Dendritic cell treated with granulocyte-macrophage colony-stimulating factor and Interleukin-4, amounts not matched to agents 40 ng/mL and 50 ng/mL, for 4 days (primary cell): ENCODE data around the gene GATC.
"Not testable (repeated sequence)": the region's sequence is repeated elsewhere in the genome, so short reads cannot be mapped to it uniquely, and the experiment has no call there.

Experiments used
- H3K27ac Mint-ChIP-seq: one replicate; pipeline ENCODE4 v1.8.0; 2022; ENCODE audit warnings: mild to moderate bottlenecking, mixed read lengths
- H3K27me3 Mint-ChIP-seq: one replicate; pipeline ENCODE4 v1.8.0; 2022; ENCODE audit warnings: mild to moderate bottlenecking, mixed read lengths
- H3K36me3 Mint-ChIP-seq: one replicate; pipeline ENCODE4 v1.8.0; 2022; ENCODE audit warnings: low read depth, mixed read lengths
- H3K4me1 Mint-ChIP-seq: one replicate; pipeline ENCODE4 v1.8.0; 2022; ENCODE audit warnings: low read depth, mixed read lengths
- H3K4me3 Mint-ChIP-seq: one replicate; pipeline ENCODE4 v1.8.0; 2022; ENCODE audit warnings: mild to moderate bottlenecking, moderate library complexity, mixed read lengths
- H3K9me3 Mint-ChIP-seq: one replicate; pipeline ENCODE4 v1.8.0; 2022; ENCODE audit warnings: mixed read lengths
- intact Hi-C: fragments of 100-400 bp; cut with micrococcal nuclease; formaldehyde crosslinking; loops from one replicate; pipeline ENCODE4 v1.15.0; 2022

Gene GATC

GRCh38 chr12:120421701-120422100 is 24.5 kb upstream of the GATC start:
- no peak overlapping the region for H3K4me3 Mint-ChIP-seq
- H3K27ac Mint-ChIP-seq: no peak overlapping the region
- peaks cover 11% of the 10 kb centered on the region for H3K27me3 Mint-ChIP-seq
- H3K4me1 Mint-ChIP-seq: peaks cover 6% of the 10 kb centered on the region
- H3K36me3 Mint-ChIP-seq: no peaks in the 10 kb centered on the region
- intact Hi-C loops: no loop called here
- H3K9me3 Mint-ChIP-seq: no peaks in the 10 kb centered on the region

- H3K9me3 Mint-ChIP-seq: no peaks in the 10 kb centered on the region
- intact Hi-C loops: no loop called here
- H3K27me3 Mint-ChIP-seq: peaks cover 12% of the 10 kb centered on the region
- H3K4me3 Mint-ChIP-seq: no peak overlapping the region
- peaks cover 6% of the 10 kb centered on the region for H3K4me1 Mint-ChIP-seq
- no peaks in the 10 kb centered on the region for H3K36me3 Mint-ChIP-seq
- no peak overlapping the region for H3K27ac Mint-ChIP-seq
These were observed 23.3 kb upstream of the GATC start for GRCh38 chr12:120422892-120423456.

GRCh38 chr12:120425797-120426196 is 20.4 kb upstream of the GATC start:
- Mint-ChIP-seq H3K4me1 (peaks cover 11% of the 10 kb centered on the region), H3K27me3 (peaks cover 20% of the 10 kb centered on the region), H3K36me3 (no peaks in the 10 kb centered on the region), H3K27ac (no peak overlapping the region), H3K4me3 (no peak overlapping the region), H3K9me3 (no peaks in the 10 kb centered on the region)
- intact Hi-C loops: no loop called here

- Mint-ChIP-seq H3K27me3 (peaks cover 20% of the 10 kb centered on the region), H3K9me3 (no peaks in the 10 kb centered on the region), H3K27ac (no peak overlapping the region), H3K4me3 (no peak overlapping the region), H3K36me3 (no peaks in the 10 kb centered on the region), H3K4me1 (peaks cover 5% of the 10 kb centered on the region)
- intact Hi-C loops: no loop called here
These were observed 17.5 kb upstream of the GATC start for GRCh38 chr12:120428597-120429229.

GRCh38 chr12:120429368-120429767 is 16.9 kb upstream of the GATC start:
- H3K27me3 Mint-ChIP-seq: peaks cover 20% of the 10 kb centered on the region
- intact Hi-C loops: no loop called here
- no peak overlapping the region for H3K27ac Mint-ChIP-seq
- no peaks in the 10 kb centered on the region for H3K36me3 Mint-ChIP-seq
- no peaks in the 10 kb centered on the region for H3K9me3 Mint-ChIP-seq
- no peak overlapping the region for H3K4me3 Mint-ChIP-seq
- peaks cover 5% of the 10 kb centered on the region for H3K4me1 Mint-ChIP-seq

- Mint-ChIP-seq H3K27me3 (peaks cover 17% of the 10 kb centered on the region), H3K9me3 (no peaks in the 10 kb centered on the region), H3K36me3 (peaks cover 6% of the 10 kb centered on the region), H3K4me1 (peaks cover 5% of the 10 kb centered on the region), H3K4me3 (no peak overlapping the region), H3K27ac (no peak overlapping the region)
- intact Hi-C loops: loop anchor here (10.0 kb wide), 1 partner anchor 108 kb away; the partner anchor contains the start of gene PLA2G1B
These were observed 13.3 kb upstream of the GATC start for GRCh38 chr12:120432772-120433525.

- Mint-ChIP-seq H3K36me3 (peaks cover 47% of the 10 kb centered on the region), H3K27ac (peak within 1 kb of the TSS; percentile 96), H3K4me3 (peak within 1 kb of the TSS; percentile 98), H3K4me1 (peaks cover 12% of the 10 kb centered on the region), H3K27me3 (peaks cover under 1% of the 10 kb centered on the region), H3K9me3 (no peaks in the 10 kb centered on the region)
- intact Hi-C loops: loop anchor here (2.0 to 10.0 kb wide), 2 partner anchors 59 to 113 kb away; partner anchors contain the start of genes DYNLL1 and PLA2G1B
These were observed 8.3 kb upstream of the GATC start, which contains the start of gene COX6A1 for GRCh38 chr12:120437735-120438494. Gene COX6A1 (plus strand): TSS chr12:120438113. CDS start chr12:120438127, 14 bp downstream.

- intact Hi-C loops: loop anchor here (2.0 to 10.0 kb wide), 2 partner anchors 58 to 114 kb away; partner anchors contain the start of genes DYNLL1 and PLA2G1B
- H3K9me3 Mint-ChIP-seq: no peaks in the 10 kb centered on the region
- H3K4me1 Mint-ChIP-seq: peaks cover 12% of the 10 kb centered on the region
- H3K4me3 Mint-ChIP-seq: peak overlapping the region; percentile 98
- peaks cover 54% of the 10 kb centered on the region for H3K36me3 Mint-ChIP-seq
- peak overlapping the region; percentile 96 for H3K27ac Mint-ChIP-seq
- H3K27me3 Mint-ChIP-seq: no peaks in the 10 kb centered on the region
These were observed 7.6 kb upstream of the GATC start for GRCh38 chr12:120438495-120439198.

GRCh38 chr12:120439646-120440247 is 6.5 kb upstream of the GATC start:
- Mint-ChIP-seq H3K36me3 (peaks cover 62% of the 10 kb centered on the region), H3K27me3 (no peaks in the 10 kb centered on the region), H3K27ac (no peak overlapping the region), H3K4me1 (peaks cover 16% of the 10 kb centered on the region), H3K4me3 (no peak overlapping the region), H3K9me3 (no peaks in the 10 kb centered on the region)
- intact Hi-C loops: loop anchor here (2.0 to 10.0 kb wide), 2 partner anchors 57 to 115 kb away; partner anchors contain the start of genes DYNLL1 and PLA2G1B

- H3K27me3 Mint-ChIP-seq: no peaks in the 10 kb centered on the region
- peaks cover 73% of the 10 kb centered on the region for H3K36me3 Mint-ChIP-seq
- intact Hi-C loops: no loop called here
- no peak overlapping the region for H3K27ac Mint-ChIP-seq
- peaks cover 32% of the 10 kb centered on the region for H3K4me1 Mint-ChIP-seq
- no peak overlapping the region for H3K4me3 Mint-ChIP-seq
- no peaks in the 10 kb centered on the region for H3K9me3 Mint-ChIP-seq
These were observed 1.6 kb upstream of the GATC start for GRCh38 chr12:120444676-120445075.

GRCh38 chr12:120446844-120447178 is 567 bp downstream of the GATC start:
- H3K9me3 Mint-ChIP-seq, H3K27me3 Mint-ChIP-seq, intact Hi-C loops: not testable (repeated sequence)
- Mint-ChIP-seq H3K36me3 (peaks cover 65% of the 10 kb centered on the region), H3K27ac (peak overlapping the region; percentile 99), H3K4me1 (peaks cover 32% of the 10 kb centered on the region), H3K4me3 (peak overlapping the region; percentile 87)

- Mint-ChIP-seq H3K4me1 (peaks cover 32% of the 10 kb centered on the region), H3K27me3 (no peaks in the 10 kb centered on the region), H3K27ac (no peak overlapping the region), H3K9me3 (no peaks in the 10 kb centered on the region), H3K36me3 (peaks cover 63% of the 10 kb centered on the region), H3K4me3 (no peak overlapping the region)
- intact Hi-C loops: no loop called here
These were observed 1.7 kb downstream of the GATC start for GRCh38 chr12:120447992-120448391.

GRCh38 chr12:120452524-120452923 is 6.3 kb downstream of the GATC start:
- H3K27me3 Mint-ChIP-seq, H3K27ac Mint-ChIP-seq, intact Hi-C loops, H3K9me3 Mint-ChIP-seq, H3K4me3 Mint-ChIP-seq: not testable (repeated sequence)
- Mint-ChIP-seq H3K4me1 (peaks cover 23% of the 10 kb centered on the region), H3K36me3 (peaks cover 82% of the 10 kb centered on the region)
